T-helper 2 cell treated with Interferon-gamma antibody and Interleukin-4, amounts not matched to agents 100 ng/mL and 5 ng/mL, for 36 hours (primary cell): ENCODE measurements around the gene NCOA1. TPM values are rescaled to one million over a fixed set of nuclear protein-coding genes. Genes with fewer than 3 reads are reported as not detected.

ENCODE experiments used
- intact Hi-C: fragments of 100-400 bp; cut with micrococcal nuclease; formaldehyde crosslinking; loops from one replicate; pipeline ENCODE4 v1.15.1; 2023
- total RNA-seq: library from RNA; stranded (reverse); gene quantifications from 2 replicates; pipeline ENCODE4 v1.2.3, GENCODE V29; 2022

The NCOA1 gene
- total RNA-seq, 1 donor from 2014 or later = 21.4 TPM

DNA sequence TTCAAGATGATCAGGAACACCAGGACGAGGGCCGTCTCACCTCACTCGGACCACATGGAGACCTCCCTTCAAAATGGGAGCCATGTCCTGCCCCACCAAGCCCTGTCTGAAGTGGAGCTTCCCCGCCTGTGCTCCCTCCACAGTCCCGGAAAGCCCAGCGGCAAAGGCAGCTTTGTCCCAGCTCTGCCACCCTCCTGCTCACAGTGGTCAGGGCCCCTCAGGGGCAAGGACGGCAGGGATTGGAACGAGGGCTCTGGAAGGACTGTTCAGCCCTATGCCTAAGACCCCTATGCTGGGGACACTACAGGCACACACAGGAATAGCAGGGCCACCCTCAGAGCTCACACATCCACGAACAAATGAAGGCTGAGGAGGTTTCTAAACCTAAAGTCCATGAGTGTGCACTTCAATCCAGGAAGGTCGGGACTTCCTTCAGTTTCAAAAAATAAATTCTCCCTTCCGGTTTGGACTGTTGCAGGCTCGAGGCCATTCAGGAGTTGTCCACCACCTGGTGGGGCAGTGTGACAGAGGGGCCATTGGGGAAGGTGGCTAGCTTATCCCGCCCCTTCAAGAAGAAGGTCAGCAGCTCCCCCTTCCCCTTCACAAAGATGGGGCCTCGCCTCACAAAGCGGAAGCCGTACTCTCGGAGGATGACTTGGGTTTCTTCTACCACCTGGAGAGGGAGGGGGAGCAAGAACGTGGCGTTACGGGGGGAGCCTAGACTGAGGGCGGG is 328.6 kb downstream of the NCOA1 start:
- intact Hi-C loops = loop anchor here (10.0 kb wide), 1 partner anchor 315 kb away; no protein-coding TSS in a partner anchor

DNA sequence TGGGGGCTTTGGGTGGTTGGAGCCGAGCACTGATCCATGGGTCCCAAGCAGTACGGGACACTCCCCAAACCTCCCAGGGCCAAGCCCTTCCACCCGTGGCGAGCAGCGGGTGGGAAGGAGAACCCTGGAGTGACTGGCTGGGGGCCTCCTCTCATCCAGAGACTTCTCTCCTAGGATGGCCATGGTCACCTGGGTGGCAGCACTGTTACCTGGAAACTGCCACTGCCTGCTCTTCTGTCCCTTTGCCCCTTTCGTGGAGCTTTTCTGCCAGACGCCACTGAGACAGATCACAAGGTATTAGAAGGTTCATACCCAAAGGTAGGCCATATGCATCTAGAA is 329.1 kb downstream of the NCOA1 start:
- intact Hi-C loops = loop anchor here (10.0 kb wide), 1 partner anchor 315 kb away; no protein-coding TSS in a partner anchor

Other genes with a start within 250 kb of the NCOA1 start
- 64.2 and 67.0 TPM in 2 replicates for gene ITSN2, start 130.7 kb upstream of the NCOA1 start, total RNA-seq